ENCODE data around the gene SLC12A2. TPM values are rescaled to one million over a fixed set of nuclear protein-coding genes. Genes with fewer than 3 reads are reported as not detected.

SLC12A2 gene
- total and polyA plus RNA-seq, 2 donors (not counting 1 experiment from before 2014, with no cell fraction given): 13.7 to 18.6 TPM

- Histone ChIP-seq H3K4me2 (ENCODE audit: extremely low read depth, insufficient read depth, low read length) (no peak overlapping the region), H2AFZ (ENCODE audit: low read length) (no peak overlapping the region)
- DNase-seq (ENCODE audit: low read depth in 2 of 2): peak; percentile 29 to 87
Measured at GRCh38 chr5:128038643-128039042, 44.9 kb upstream of the SLC12A2 start.

GRCh38 chr5:128040927-128041326 lies 42.6 kb upstream of the SLC12A2 start:
- TF ChIP-seq EZH2 (IDR thresholded peaks at IDR 0.05; ENCODE audit: low read length, missing control alignments): no peak
- no peak for TF ChIP-seq CTCF (conservative IDR thresholded peaks at IDR 0.05 in 1 of 2, IDR thresholded peaks at IDR 0.05 in 1 of 2; ENCODE audit: low read depth in 1 of 2, low read length in 2 of 2)
- Histone ChIP-seq H3K4me3 (replicated peaks in 1 of 4; ENCODE audit: control extremely low read depth in 1 of 4, insufficient read depth in 1 of 4, low read depth in 3 of 4, low read length in 4 of 4) (no peak overlapping the region), H3K9me3 (ENCODE audit: control insufficient read depth, insufficient read depth, low read depth, low read length) (no peaks in the 10 kb centered on the region), H3K79me2 (ENCODE audit: control insufficient read depth, insufficient read depth, low read length) (no peaks in the 10 kb centered on the region), H4K20me1 (ENCODE audit: control insufficient read depth, extremely low read depth, insufficient read depth, low read length) (no peaks in the 10 kb centered on the region), H3K9ac (ENCODE audit: insufficient read depth, low read length) (no peak overlapping the region), H2AFZ (ENCODE audit: low read length) (no peak overlapping the region), H3K27ac (ENCODE audit: insufficient read depth, low read length) (no peak overlapping the region), H3K4me1 (ENCODE audit: control insufficient read depth, extremely low read depth, insufficient read depth, low read length) (no peaks in the 10 kb centered on the region), H3K36me3 (ENCODE audit: control insufficient read depth, insufficient read depth, low read length) (no peaks in the 10 kb centered on the region), H3K4me2 (ENCODE audit: extremely low read depth, insufficient read depth, low read length) (no peak overlapping the region), H3K27me3 (ENCODE audit: control insufficient read depth, insufficient read depth, low read length) (no peaks in the 10 kb centered on the region)
- no peak for DNase-seq (ENCODE audit: low read depth in 2 of 2)

More at GRCh38 chr5:128038643-128039042, 44.9 kb upstream of the SLC12A2 start:
- TF ChIP-seq EZH2 (IDR thresholded peaks at IDR 0.05; ENCODE audit: low read length, missing control alignments) (no peak), CTCF (conservative IDR thresholded peaks at IDR 0.05 in 1 of 2, IDR thresholded peaks at IDR 0.05 in 1 of 2; ENCODE audit: low read depth in 1 of 2, low read length in 2 of 2) (no peak)
- H3K36me3 ChIP-seq (ENCODE audit: control insufficient read depth, insufficient read depth, low read length): no peaks in the 10 kb centered on the region
- H3K4me3 ChIP-seq (replicated peaks in 1 of 4; ENCODE audit: control extremely low read depth in 1 of 4, insufficient read depth in 1 of 4, low read depth in 3 of 4, low read length in 4 of 4): no peak overlapping the region
- H3K4me1 ChIP-seq (ENCODE audit: control insufficient read depth, extremely low read depth, insufficient read depth, low read length): no peaks in the 10 kb centered on the region
- no peaks in the 10 kb centered on the region for H3K9me3 ChIP-seq (ENCODE audit: control insufficient read depth, insufficient read depth, low read depth, low read length)
- no peaks in the 10 kb centered on the region for H3K27me3 ChIP-seq (ENCODE audit: control insufficient read depth, insufficient read depth, low read length)
- no peaks in the 10 kb centered on the region for H4K20me1 ChIP-seq (ENCODE audit: control insufficient read depth, extremely low read depth, insufficient read depth, low read length)
- no peak overlapping the region for H3K9ac ChIP-seq (ENCODE audit: insufficient read depth, low read length)
- no peaks in the 10 kb centered on the region for H3K79me2 ChIP-seq (ENCODE audit: control insufficient read depth, insufficient read depth, low read length)
- no peak overlapping the region for H3K27ac ChIP-seq (ENCODE audit: insufficient read depth, low read length)

GRCh38 chr5:128052780-128053179 lies 30.8 kb upstream of the SLC12A2 start:
- H3K9me3 ChIP-seq (ENCODE audit: control insufficient read depth, insufficient read depth, low read depth, low read length): no peaks in the 10 kb centered on the region
- no peak overlapping the region for H3K9ac ChIP-seq (ENCODE audit: insufficient read depth, low read length)
- H2AFZ ChIP-seq (ENCODE audit: low read length): no peak overlapping the region
- TF ChIP-seq EZH2 (IDR thresholded peaks at IDR 0.05; ENCODE audit: low read length, missing control alignments) (no peak), CTCF (conservative IDR thresholded peaks at IDR 0.05 in 1 of 2, IDR thresholded peaks at IDR 0.05 in 1 of 2; ENCODE audit: low read depth in 1 of 2, low read length in 2 of 2) (no peak)
- no peak for DNase-seq (ENCODE audit: low read depth in 2 of 2)
- H3K79me2 ChIP-seq (ENCODE audit: control insufficient read depth, insufficient read depth, low read length): no peaks in the 10 kb centered on the region
- H3K27me3 ChIP-seq (ENCODE audit: control insufficient read depth, insufficient read depth, low read length): no peaks in the 10 kb centered on the region
- H3K4me1 ChIP-seq (ENCODE audit: control insufficient read depth, extremely low read depth, insufficient read depth, low read length): peaks cover 5% of the 10 kb centered on the region
- H3K27ac ChIP-seq (ENCODE audit: insufficient read depth, low read length): no peak overlapping the region
- H3K36me3 ChIP-seq (ENCODE audit: control insufficient read depth, insufficient read depth, low read length): no peaks in the 10 kb centered on the region
- no peak overlapping the region for H3K4me3 ChIP-seq (replicated peaks in 1 of 4; ENCODE audit: control extremely low read depth in 1 of 4, insufficient read depth in 1 of 4, low read depth in 3 of 4, low read length in 4 of 4)
- no peak overlapping the region for H3K4me2 ChIP-seq (ENCODE audit: extremely low read depth, insufficient read depth, low read length)
- no peaks in the 10 kb centered on the region for H4K20me1 ChIP-seq (ENCODE audit: control insufficient read depth, extremely low read depth, insufficient read depth, low read length)
